Colonic mucosa (tissue), 4 donors: ENCODE data around the gene CCNI2. TPM values are rescaled to one million over a fixed set of nuclear protein-coding genes. Genes with fewer than 3 reads are reported as not detected.

Experiments used
- DNase-seq: peaks from one replicate; pipeline ENCODE4 v3.0.0-alpha.2; 2020
- H3K27ac ChIP-seq: fragments of 200-600 bp; one replicate; pipeline ENCODE4 v1.8.0; 2021
- H3K27me3 ChIP-seq: fragments of 200-600 bp; one replicate; pipeline ENCODE4 v1.8.0; 2021
- H3K36me3 ChIP-seq: fragments of 200-600 bp; one replicate; pipeline ENCODE4 v1.8.0; 2021
- H3K4me1 ChIP-seq: fragments of 200-600 bp; one replicate; pipeline ENCODE4 v1.8.0; 2021; ENCODE audit warnings: mild to moderate bottlenecking
- H3K4me3 ChIP-seq: fragments of 200-600 bp; one replicate; pipeline ENCODE4 v1.8.0; 2021
- H3K9ac ChIP-seq, 2 donors: one replicate each; pipeline ENCODE4 v1.7.0; 2013; ENCODE audit warnings: control low read depth in 2 of 2, low read depth in 2 of 2, low read length in 2 of 2
- H3K9me3 ChIP-seq: fragments of 200-600 bp; one replicate; pipeline ENCODE4 v1.8.0; 2021
- CTCF ChIP-seq: fragments of 200-600 bp; IDR thresholded peaks from one replicate; pipeline ENCODE4 v1.8.0; 2022; ENCODE audit warnings: antibody characterized with exemption, mild to moderate bottlenecking
- intact Hi-C: fragments of 100-400 bp; cut with DNase I; formaldehyde crosslinking; loops from one replicate; pipeline ENCODE4 v1.14.1; 2022
- total RNA-seq, 2 donors: library from RNA; stranded (reverse); fragmentation: NEBNext Ultra II Directional in 1 of 2; extraction: Animal tissue kit (Norgen Biotek cat#: 25700) in 1 of 2; gene quantifications; one replicate each; pipeline ENCODE4 v1.2.1, GENCODE V29; 2021
- donor health status: healthy.
- donor health status: DM: no; HTN: no; CAD: no.
- donor health status: DM: no; HTN: no; CAD: no.

The CCNI2 gene
- total RNA-seq, 2 donors from 2014 or later: 7.1 to 22.9 TPM

GRCh38 chr5:132779961-132780360, 32.7 kb downstream of the CCNI2 start:
- H3K4me1 ChIP-seq: peaks cover 7% of the 10 kb centered on the region
- DNase-seq: no peak
- TF ChIP-seq CTCF: no peak
- H3K27ac ChIP-seq: no peak overlapping the region
- H3K36me3 ChIP-seq: no peaks in the 10 kb centered on the region
- no peak overlapping the region for H3K9ac ChIP-seq
- H3K27me3 ChIP-seq: no peaks in the 10 kb centered on the region
- H3K9me3 ChIP-seq: no peaks in the 10 kb centered on the region
- intact Hi-C loops: no loop called here
- no peak overlapping the region for H3K4me3 ChIP-seq

- Histone ChIP-seq H3K9ac (no peak overlapping the region), H3K27ac (no peak overlapping the region), H3K9me3 (no peaks in the 10 kb centered on the region), H3K27me3 (no peaks in the 10 kb centered on the region), H3K4me3 (no peak overlapping the region), H3K36me3 (no peaks in the 10 kb centered on the region), H3K4me1 (peaks cover under 1% of the 10 kb centered on the region)
- no peak for TF ChIP-seq CTCF
- DNase-seq: no peak
- intact Hi-C loops: no loop called here
These were observed 33.4 kb downstream of the CCNI2 start for GRCh38 chr5:132780577-132780976.

- no peaks in the 10 kb centered on the region for H3K36me3 ChIP-seq
- intact Hi-C loops: no loop called here
- no peak for TF ChIP-seq CTCF
- H3K9me3 ChIP-seq: no peaks in the 10 kb centered on the region
- DNase-seq: no peak
- H3K27me3 ChIP-seq: no peaks in the 10 kb centered on the region
- no peaks in the 10 kb centered on the region for H3K4me1 ChIP-seq
- H3K27ac ChIP-seq: no peak overlapping the region
- H3K4me3 ChIP-seq: no peak overlapping the region
- no peak overlapping the region for H3K9ac ChIP-seq
These were observed 33.8 kb downstream of the CCNI2 start for GRCh38 chr5:132781029-132781428.

GRCh38 chr5:132782101-132782500, 34.9 kb downstream of the CCNI2 start:
- DNase-seq: no peak
- intact Hi-C loops: no loop called here
- Histone ChIP-seq H3K27ac (no peak overlapping the region), H3K9me3 (no peaks in the 10 kb centered on the region), H3K4me3 (no peak overlapping the region), H3K4me1 (no peaks in the 10 kb centered on the region), H3K36me3 (no peaks in the 10 kb centered on the region), H3K27me3 (no peaks in the 10 kb centered on the region), H3K9ac (no peak overlapping the region)
- TF ChIP-seq CTCF: no peak

GRCh38 chr5:132785365-132785764, 38.1 kb downstream of the CCNI2 start:
- no peak for DNase-seq
- intact Hi-C loops: no loop called here
- H3K27ac ChIP-seq: no peak overlapping the region
- H3K9ac ChIP-seq: no peak overlapping the region
- no peaks in the 10 kb centered on the region for H3K27me3 ChIP-seq
- no peak for TF ChIP-seq CTCF
- H3K4me3 ChIP-seq: no peak overlapping the region
- no peaks in the 10 kb centered on the region for H3K36me3 ChIP-seq
- H3K9me3 ChIP-seq: no peaks in the 10 kb centered on the region
- no peaks in the 10 kb centered on the region for H3K4me1 ChIP-seq

- Histone ChIP-seq H3K9me3 (no peaks in the 10 kb centered on the region), H3K27ac (no peak overlapping the region), H3K4me3 (no peak overlapping the region), H3K4me1 (no peaks in the 10 kb centered on the region), H3K27me3 (no peaks in the 10 kb centered on the region), H3K9ac (no peak overlapping the region), H3K36me3 (no peaks in the 10 kb centered on the region)
- no peak for DNase-seq
- intact Hi-C loops: no loop called here
- no peak for TF ChIP-seq CTCF
These were observed 38.6 kb downstream of the CCNI2 start for GRCh38 chr5:132785864-132786263.
